Measurements from ENCODE around the gene HCFC1R1.

Gene HCFC1R1

GRCh38 chr16:3020247-3020603 is 3.5 kb downstream of the HCFC1R1 start, which contains the start of gene TNFRSF12A:
Gene TNFRSF12A, plus strand, starts transcription at chr16:3020368. Its CDS starts 30 bp downstream, at chr16:3020398.
- no peak for DNase-seq (ENCODE audit: low read depth)

- no peak for DNase-seq (ENCODE audit: low read depth)
These were observed 4.0 kb downstream of the HCFC1R1 start for GRCh38 chr16:3019594-3020246.

GRCh38 chr16:3017794-3018506 is 5.8 kb downstream of the HCFC1R1 start, which contains the start of gene CLDN6:
Gene CLDN6, minus strand, starts transcription at chr16:3018183. Its CDS starts 2,162 bp downstream, at chr16:3016021.
- no peak for DNase-seq (ENCODE audit: low read depth)

- DNase-seq (ENCODE audit: low read depth), result no peak
These were observed 6.4 kb downstream of the HCFC1R1 start for GRCh38 chr16:3017344-3017743.

GRCh38 chr16:3015865-3016521 is 7.7 kb downstream of the HCFC1R1 start:
- DNase-seq (ENCODE audit: low read depth), result no peak

- no peak for DNase-seq (ENCODE audit: low read depth)
These were observed 8.8 kb downstream of the HCFC1R1 start for GRCh38 chr16:3014971-3015370.

GRCh38 chr16:3013998-3014690 is 9.6 kb downstream of the HCFC1R1 start:
- no peak for DNase-seq (ENCODE audit: low read depth)

GRCh38 chr16:3013491-3013951 is 10.2 kb downstream of the HCFC1R1 start:
- no peak for DNase-seq (ENCODE audit: low read depth)

- DNase-seq (ENCODE audit: low read depth), result no peak
These were observed 10.8 kb downstream of the HCFC1R1 start, which contains the start of gene CLDN9 for GRCh38 chr16:3012828-3013420. Gene CLDN9, plus strand, starts transcription at chr16:3012923. Its CDS starts 440 bp downstream, at chr16:3013363.

GRCh38 chr16:3012246-3012645 is 11.5 kb downstream of the HCFC1R1 start:
- DNase-seq (ENCODE audit: low read depth), result no peak

- DNase-seq (ENCODE audit: low read depth), result no peak
These were observed 13.2 kb downstream of the HCFC1R1 start for GRCh38 chr16:3010510-3010909.

- DNase-seq (ENCODE audit: low read depth), result no peak
These were observed 14.0 kb downstream of the HCFC1R1 start for GRCh38 chr16:3009568-3010390.

- DNase-seq (ENCODE audit: low read depth), result no peak
These were observed 15.1 kb downstream of the HCFC1R1 start for GRCh38 chr16:3008690-3009037.

- DNase-seq (ENCODE audit: low read depth), result no peak
These were observed 15.6 kb downstream of the HCFC1R1 start for GRCh38 chr16:3007957-3008689.

GRCh38 chr16:3007059-3007956 is 16.4 kb downstream of the HCFC1R1 start:
- DNase-seq (ENCODE audit: low read depth), result no peak

GRCh38 chr16:3004781-3005284 is 18.9 kb downstream of the HCFC1R1 start:
- DNase-seq (ENCODE audit: low read depth), result no peak

GRCh38 chr16:3004319-3004718 is 19.4 kb downstream of the HCFC1R1 start:
- DNase-seq (ENCODE audit: low read depth), result no peak

GRCh38 chr16:3003582-3004270 is 20.0 kb downstream of the HCFC1R1 start:
- DNase-seq (ENCODE audit: low read depth), result peak; percentile 88

Data from HS-5 (cell line).